Ishikawa (cell line): ENCODE results near the gene UTS2B.

Experiments used
- CEBPB ChIP-seq: IDR thresholded peaks from 2 replicates; pipeline ENCODE4 v1.6.1; 2012
- CREB1 ChIP-seq: IDR thresholded peaks from 2 replicates; pipeline ENCODE4 v1.6.1; 2012; ENCODE audit warnings: low read depth
- EGR1 ChIP-seq: IDR thresholded peaks from 2 replicates; pipeline ENCODE4 v1.6.1; 2012
- EP300 ChIP-seq: IDR thresholded peaks from 2 replicates; pipeline ENCODE4 v1.6.1; 2012; ENCODE audit warnings: borderline replicate concordance
- FOXM1 ChIP-seq: IDR thresholded peaks from 2 replicates; pipeline ENCODE4 v1.6.1; 2012; ENCODE audit warnings: low read depth, borderline replicate concordance
- MAX ChIP-seq: IDR thresholded peaks from 2 replicates; pipeline ENCODE4 v1.6.1; 2012
- NFIC ChIP-seq: IDR thresholded peaks from 2 replicates; pipeline ENCODE4 v1.6.1; 2012
- RAD21 ChIP-seq: IDR thresholded peaks from 2 replicates; pipeline ENCODE4 v1.6.1; 2012; ENCODE audit warnings: low read depth
- REST ChIP-seq: IDR thresholded peaks from 2 replicates; pipeline ENCODE4 v1.6.1; 2012; ENCODE audit warnings: low read depth, mild to moderate bottlenecking
- TAF1 ChIP-seq: IDR thresholded peaks from 2 replicates; pipeline ENCODE4 v1.6.1; 2012; ENCODE audit warnings: low read depth, mild to moderate bottlenecking
- TCF12 ChIP-seq: IDR thresholded peaks from 2 replicates; pipeline ENCODE4 v1.6.1; 2012; ENCODE audit warnings: low read depth
- TEAD4 ChIP-seq: IDR thresholded peaks from 2 replicates; pipeline ENCODE4 v1.6.1; 2012
- USF1 ChIP-seq: IDR thresholded peaks from 2 replicates; pipeline ENCODE4 v1.6.1; 2012
- YY1 ChIP-seq: IDR thresholded peaks from 2 replicates; pipeline ENCODE4 v1.6.1; 2012; ENCODE audit warnings: low read depth
- ZBTB7A ChIP-seq: IDR thresholded peaks from 2 replicates; pipeline ENCODE4 v1.6.1; 2012; ENCODE audit warnings: low read depth

The UTS2B gene

GRCh38 chr3:191357909-191358308 is 27.6 kb upstream of the UTS2B start:
- no peak for TF ChIP-seq YY1
- no peak for TF ChIP-seq ZBTB7A
- TF ChIP-seq RAD21, result no peak
- no peak for TF ChIP-seq MAX
- no peak for TF ChIP-seq TCF12
- TF ChIP-seq CEBPB, result no peak
- TF ChIP-seq EP300, result no peak
- TF ChIP-seq EGR1, result no peak
- TF ChIP-seq NFIC, result no peak
- TF ChIP-seq TEAD4, result no peak
- no peak for TF ChIP-seq USF1
- TF ChIP-seq FOXM1, result no peak

- TF ChIP-seq TCF12, result no peak
- TF ChIP-seq YY1, result no peak
- TF ChIP-seq USF1, result no peak
- peak; percentile 78 for TF ChIP-seq TEAD4
- no peak for TF ChIP-seq EGR1
- TF ChIP-seq ZBTB7A, result no peak
- no peak for TF ChIP-seq CREB1
- peak; percentile 28; the same call in 1 of the 2 replicates for TF ChIP-seq NFIC
- no peak for TF ChIP-seq FOXM1
- TF ChIP-seq REST, result no peak
- no peak for TF ChIP-seq CEBPB
- TF ChIP-seq MAX, result no peak
- no peak for TF ChIP-seq TAF1
- TF ChIP-seq RAD21, result no peak; the same call in 1 of the 2 replicates
- peak; percentile 23; the same call in 1 of the 2 replicates for TF ChIP-seq EP300
These were observed 26.5 kb upstream of the UTS2B start for GRCh38 chr3:191356631-191357439.

GRCh38 chr3:191355406-191355805 is 25.1 kb upstream of the UTS2B start:
- TF ChIP-seq EP300, result no peak

GRCh38 chr3:191353022-191353777 is 22.9 kb upstream of the UTS2B start:
- TF ChIP-seq EGR1, result no peak
- no peak for TF ChIP-seq NFIC
- TF ChIP-seq EP300, result no peak
- TF ChIP-seq RAD21, result no peak
- no peak for TF ChIP-seq ZBTB7A
- TF ChIP-seq TAF1, result no peak
- no peak for TF ChIP-seq USF1
- TF ChIP-seq TCF12, result no peak
- TF ChIP-seq REST, result no peak
- no peak for TF ChIP-seq YY1
- TF ChIP-seq CREB1, result no peak
- no peak for TF ChIP-seq MAX
- TF ChIP-seq FOXM1, result no peak
- TF ChIP-seq TEAD4, result no peak
- no peak for TF ChIP-seq CEBPB

- TF ChIP-seq EP300 (no peak), TCF12 (no peak), FOXM1 (no peak), MAX (no peak), TAF1 (no peak), CREB1 (no peak), REST (no peak), USF1 (no peak), CEBPB (no peak), TEAD4 (no peak), EGR1 (no peak), NFIC (no peak), YY1 (no peak), RAD21 (no peak)
These were observed 21.7 kb upstream of the UTS2B start for GRCh38 chr3:191352014-191352413.
